Endometrial microvascular endothelial cells (primary cell): ENCODE measurements around the gene TARS1. TPM values are rescaled to one million over a fixed set of nuclear protein-coding genes. Genes with fewer than 3 reads are reported as not detected.
"Not testable (repeated sequence)": the region's sequence is repeated elsewhere in the genome, so short reads cannot be mapped to it uniquely, and the experiment has no call there.

Source experiments
- in situ Hi-C: cut with HindIII; loops from 2 replicates; pipeline ENCODE4 v1.10.0; 2017; ENCODE audit warnings: low sequenced_read_pairs, low pct_unique_long_range_greater_than_20kb; ENCODE audit errors: inconsistent ontology term
- total RNA-seq: library from RNA; depleted of rRNA; stranded (reverse); fragments of >200 nt; gene quantifications from one replicate; pipeline ENCODE4 v1.2.3, GENCODE V29; 2015; ENCODE audit errors: inconsistent ontology term

TARS1 gene
- total RNA-seq, 1 donor from 2014 or later: 174 TPM

DNA sequence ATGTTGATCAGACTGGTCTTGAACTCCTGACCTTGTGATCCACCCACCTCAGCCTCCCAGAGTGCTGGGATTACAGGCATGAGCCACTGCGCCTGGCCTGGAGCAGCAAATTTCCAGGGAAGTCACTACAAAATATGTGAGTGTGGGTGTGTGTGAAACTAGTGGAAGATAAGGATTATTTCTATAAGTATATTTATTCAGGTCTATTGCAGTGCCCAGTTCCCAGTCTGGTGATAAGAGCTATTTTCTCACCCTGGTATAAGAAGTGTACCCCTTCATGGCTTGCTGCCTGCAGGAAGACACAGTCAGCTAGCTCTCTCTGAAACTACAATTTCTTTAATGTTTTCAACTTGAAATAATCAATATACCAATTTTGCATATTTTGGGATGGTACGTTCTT, 37.1 kb downstream of the TARS1 start:
- in situ Hi-C loops: no loop called here

GRCh38 chr5:33479311-33479710, 38.5 kb downstream of the TARS1 start:
- in situ Hi-C loops: no loop called here

- in situ Hi-C loops: no loop called here
These were observed 40.1 kb downstream of the TARS1 start for GRCh38 chr5:33480876-33481275.

DNA sequence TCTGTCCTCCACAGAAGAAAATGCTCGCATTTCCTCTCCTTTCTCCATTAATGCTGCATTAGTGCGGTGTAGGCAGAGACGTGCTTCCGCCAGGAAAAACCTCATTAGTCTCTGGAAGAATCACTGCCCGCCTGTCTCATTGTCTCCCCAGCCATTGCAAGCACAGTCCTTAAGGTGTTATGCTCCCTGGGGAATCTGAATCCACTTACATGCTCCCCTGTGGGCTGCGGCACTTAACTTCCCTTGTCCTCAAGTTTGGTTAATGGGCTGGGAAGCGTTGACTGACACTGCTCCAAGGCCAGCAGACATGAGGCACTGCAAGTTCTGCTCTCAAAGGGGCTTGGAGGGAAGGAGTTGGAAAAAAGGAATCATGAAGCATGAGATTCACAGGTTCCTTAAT, 41.6 kb downstream of the TARS1 start:
- in situ Hi-C loops: no loop called here

- in situ Hi-C loops: no loop called here
These were observed 46.5 kb downstream of the TARS1 start for GRCh38 chr5:33487236-33487635.

GRCh38 chr5:33488558-33489355, 48.0 kb downstream of the TARS1 start:
- in situ Hi-C loops: no loop called here

DNA sequence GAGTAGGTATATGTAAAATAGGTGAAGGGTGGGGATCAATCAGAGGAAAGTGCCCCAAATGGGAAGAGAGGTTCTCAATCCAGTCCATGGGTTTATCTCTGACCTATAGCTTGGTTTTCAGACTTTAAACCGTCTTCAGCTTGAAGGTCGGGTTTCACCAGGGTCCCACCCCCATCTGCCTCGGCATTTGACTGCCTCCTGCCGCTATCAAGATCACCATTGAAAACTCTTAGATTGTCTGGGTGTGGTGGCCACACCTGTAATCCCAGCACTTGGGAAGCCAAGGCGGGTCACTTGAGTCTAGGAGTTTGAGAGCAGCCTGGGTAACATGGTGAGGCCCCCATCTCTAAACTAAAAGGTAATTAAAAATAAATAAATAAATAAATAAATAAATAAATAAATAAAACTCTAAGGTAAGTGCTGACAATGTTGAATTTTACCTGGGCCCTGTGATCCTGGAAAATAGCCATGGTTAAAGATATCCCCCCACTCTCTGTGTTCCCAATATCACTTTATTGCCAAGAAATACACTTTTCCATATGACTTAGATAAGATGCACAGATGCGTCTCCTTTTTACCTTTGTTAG, 48.8 kb downstream of the TARS1 start:
- in situ Hi-C loops: no loop called here

DNA sequence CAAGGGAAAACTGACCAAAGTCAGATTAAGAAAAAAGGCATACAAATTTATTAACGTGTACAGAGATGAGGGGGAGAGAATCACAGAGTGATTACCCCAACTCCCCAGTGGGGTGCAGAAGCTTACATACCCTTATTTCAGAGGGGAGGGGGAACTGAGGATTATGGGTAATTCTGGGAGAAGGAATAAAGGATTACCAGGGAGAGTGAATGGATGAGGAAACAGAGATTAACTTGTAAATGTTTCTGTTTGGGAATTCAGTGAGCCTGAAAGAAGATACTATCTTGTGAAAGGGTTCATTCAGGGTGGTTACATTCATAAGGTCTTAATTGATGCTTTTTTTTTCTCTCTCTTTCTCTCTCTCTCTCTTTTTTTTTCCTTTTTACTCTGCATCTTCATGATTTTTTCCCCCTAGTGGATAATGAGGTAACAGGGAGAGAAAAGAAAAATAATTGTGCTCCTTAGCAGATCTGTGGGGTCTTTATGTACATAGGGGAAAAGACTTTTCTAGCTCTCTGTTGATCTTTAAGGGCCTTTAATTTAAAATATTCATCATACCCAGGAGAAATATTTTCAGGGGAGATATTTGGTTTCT, 49.4 kb downstream of the TARS1 start:
- in situ Hi-C loops: no loop called here

DNA sequence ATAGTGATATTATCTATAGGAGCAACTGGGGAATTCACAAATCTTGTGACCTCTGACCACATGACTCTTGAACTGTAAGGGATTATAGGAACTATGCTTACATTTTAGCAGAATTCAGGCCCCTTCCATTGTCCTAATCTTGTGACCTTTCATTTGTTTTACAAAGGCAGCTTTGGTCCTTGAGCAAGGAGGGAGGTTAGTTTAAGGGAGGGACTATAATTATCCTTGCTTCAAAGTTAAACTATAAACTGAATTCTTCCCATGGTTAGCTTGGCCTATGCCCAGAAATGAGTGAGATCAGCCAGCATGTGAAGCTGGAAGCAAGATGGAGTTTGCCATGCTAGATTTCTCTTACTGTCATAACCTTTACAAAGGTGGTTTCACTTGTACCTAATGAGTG, 51.2 kb downstream of the TARS1 start:
- in situ Hi-C loops: no loop called here

GRCh38 chr5:33494466-33494865, 53.7 kb downstream of the TARS1 start:
- in situ Hi-C loops: no loop called here

GRCh38 chr5:33501260-33501659, 60.5 kb downstream of the TARS1 start:
- in situ Hi-C loops: no loop called here

DNA sequence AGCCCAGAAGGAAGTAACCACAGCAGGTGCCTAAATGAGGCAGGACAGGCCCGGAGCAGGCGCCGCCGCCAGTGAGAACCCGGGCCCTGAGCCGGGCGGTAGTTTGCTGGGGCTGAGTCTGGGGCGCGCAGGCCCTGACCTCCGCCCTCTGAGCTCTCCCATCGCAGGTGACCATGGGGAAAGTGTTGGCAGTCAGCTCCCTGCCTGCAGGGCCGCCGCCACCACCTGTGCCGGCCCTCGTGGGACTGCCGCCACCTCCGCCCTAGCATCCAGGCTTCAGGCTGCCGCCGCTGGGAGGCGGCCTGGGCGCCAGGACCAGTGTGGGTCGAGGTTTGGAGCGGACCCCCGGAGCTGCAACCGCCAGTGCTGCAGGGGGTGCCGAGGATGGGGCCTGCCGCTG, 61.1 kb downstream of the TARS1 start:
- in situ Hi-C loops: no loop called here

DNA sequence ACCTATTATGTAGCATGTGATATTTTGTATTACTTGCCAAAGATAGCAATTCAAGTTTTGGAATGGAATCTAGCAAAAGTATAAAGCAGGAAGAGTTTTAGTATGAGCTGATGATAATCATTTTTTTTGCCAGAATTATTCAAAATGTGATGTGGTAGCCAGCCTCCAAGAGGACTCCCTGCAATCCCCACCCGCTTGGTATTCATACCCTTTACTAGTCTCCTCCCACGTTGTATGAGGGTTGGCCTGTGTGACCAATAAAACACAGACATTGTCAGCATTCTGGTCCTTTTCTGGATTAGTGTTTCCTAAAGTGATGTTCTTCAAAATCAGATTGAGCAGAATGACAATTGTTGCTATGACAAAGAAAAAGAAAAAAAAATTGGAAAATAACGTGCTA, 63.8 kb downstream of the TARS1 start:
- in situ Hi-C loops: no loop called here

- in situ Hi-C loops: no loop called here
These were observed 66.7 kb downstream of the TARS1 start for GRCh38 chr5:33507426-33507825.

- in situ Hi-C loops: no loop called here
These were observed 68.3 kb downstream of the TARS1 start for GRCh38 chr5:33509036-33509435.

GRCh38 chr5:33513462-33514185, 72.9 kb downstream of the TARS1 start:
- in situ Hi-C loops: no loop called here

DNA sequence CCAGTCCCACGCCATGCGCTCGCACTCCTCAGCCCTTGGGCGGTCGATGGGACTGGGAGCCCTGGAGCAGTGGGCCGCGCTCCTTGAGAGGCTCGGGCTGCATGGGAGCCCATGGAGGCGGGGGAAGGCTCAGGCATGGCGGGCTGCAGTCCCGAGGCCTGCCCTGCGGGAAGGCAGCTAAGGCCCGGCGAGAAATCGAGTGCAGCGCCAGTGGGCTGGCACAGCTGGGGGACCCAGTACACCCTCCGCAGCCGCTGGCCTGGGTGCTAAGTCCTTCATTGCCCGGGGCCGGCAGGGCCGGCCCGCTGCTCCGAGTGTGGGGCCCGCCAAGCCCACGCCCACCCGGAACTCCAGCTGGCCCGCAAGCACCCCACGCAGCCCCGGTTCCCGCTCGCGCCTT, 74.6 kb downstream of the TARS1 start:
- in situ Hi-C loops: not testable (repeated sequence)

- in situ Hi-C loops: no loop called here
These were observed 75.7 kb downstream of the TARS1 start for GRCh38 chr5:33516421-33516820.
